KBM-7 (cell line): ENCODE results near the gene RRAS.

Experiments used
- DNase-seq: peaks from one replicate; pipeline ENCODE4 v3.0.0-alpha.2; 2015
- in situ Hi-C: fragments of 300-500 bp; cut with MboI; formaldehyde crosslinking; loops from 2 replicates; pipeline ENCODE4 v1.14.3; 2020; ENCODE audit warnings: low sequenced_read_pairs, low pct_unique_long_range_greater_than_20kb, mixed read lengths

Gene RRAS

GRCh38 chr19:49590071-49590970 is 49.6 kb downstream of the RRAS start:
- in situ Hi-C loops = no loop called here
- peak; percentile 98 for DNase-seq

- in situ Hi-C loops = no loop called here
- DNase-seq = peak; percentile 22
These were observed 50.4 kb downstream of the RRAS start for GRCh38 chr19:49589502-49589905.

GRCh38 chr19:49588365-49589122 is 51.4 kb downstream of the RRAS start:
- in situ Hi-C loops = no loop called here

GRCh38 chr19:49587227-49587626 is 52.7 kb downstream of the RRAS start:
- in situ Hi-C loops = no loop called here
- DNase-seq = no peak

More at GRCh38 chr19:49588365-49589122, 51.4 kb downstream of the RRAS start:
- no peak for DNase-seq
